HK-2 (cell line): ENCODE measurements around the gene THSD4.
"Not testable (repeated sequence)": the region's sequence is repeated elsewhere in the genome, so short reads cannot be mapped to it uniquely, and the experiment has no call there.

Source experiments
- DNase-seq: peaks from one replicate; pipeline ENCODE4 v3.0.0-alpha.2; 2018; ENCODE audit not compliant: unreplicated experiment

THSD4 gene

GRCh38 chr15:71294251-71294910 is 179.1 kb downstream of the THSD4 start:
- DNase-seq, result no peak

GRCh38 chr15:71294911-71295602 is 179.8 kb downstream of the THSD4 start:
- DNase-seq, result peak; percentile 69

- no peak for DNase-seq
Observed at GRCh38 chr15:71295603-71296314, 180.5 kb downstream of the THSD4 start.

GRCh38 chr15:71296315-71296679 is 181.0 kb downstream of the THSD4 start:
- no peak for DNase-seq

GRCh38 chr15:71301958-71302621 is 186.8 kb downstream of the THSD4 start:
- no peak for DNase-seq

- no peak for DNase-seq
Observed at GRCh38 chr15:71302861-71303410, 187.7 kb downstream of the THSD4 start.

- no peak for DNase-seq
Observed at GRCh38 chr15:71303977-71304376, 188.7 kb downstream of the THSD4 start.

GRCh38 chr15:71304681-71305080 is 189.4 kb downstream of the THSD4 start:
- no peak for DNase-seq

- DNase-seq, result no peak
Observed at GRCh38 chr15:71306538-71306937, 191.3 kb downstream of the THSD4 start.

GRCh38 chr15:71312194-71312708 is 197.0 kb downstream of the THSD4 start:
- no peak for DNase-seq

GRCh38 chr15:71312731-71313460 is 197.6 kb downstream of the THSD4 start:
- DNase-seq, result no peak

- DNase-seq, result no peak
Observed at GRCh38 chr15:71313806-71314205, 198.5 kb downstream of the THSD4 start.

GRCh38 chr15:71314956-71315537 is 199.8 kb downstream of the THSD4 start:
- no peak for DNase-seq

- no peak for DNase-seq
Observed at GRCh38 chr15:71316911-71317310, 201.6 kb downstream of the THSD4 start.

GRCh38 chr15:71319424-71319823 is 204.2 kb downstream of the THSD4 start:
- not testable (repeated sequence) for DNase-seq

GRCh38 chr15:71319935-71320334 is 204.7 kb downstream of the THSD4 start:
- no peak for DNase-seq

GRCh38 chr15:71323082-71323481 is 207.8 kb downstream of the THSD4 start:
- DNase-seq, result no peak

- no peak for DNase-seq
Observed at GRCh38 chr15:71323584-71323983, 208.3 kb downstream of the THSD4 start.

- no peak for DNase-seq
Observed at GRCh38 chr15:71325481-71325880, 210.2 kb downstream of the THSD4 start.

GRCh38 chr15:71328453-71328852 is 213.2 kb downstream of the THSD4 start:
- no peak for DNase-seq

GRCh38 chr15:71329041-71329440 is 213.8 kb downstream of the THSD4 start:
- DNase-seq, result no peak
